COLO668 (cell line): ENCODE measurements around the gene AMBRA1.
A peak's percentile ranks its signal among the peaks of the same experiment; 100 is the strongest.

Experiments used
- DNase-seq: peaks from one replicate; lab custom pipeline; 2025; ENCODE audit not compliant: unreplicated experiment; lab: John Stamatoyannopoulos, UW

AMBRA1 gene, protein sequence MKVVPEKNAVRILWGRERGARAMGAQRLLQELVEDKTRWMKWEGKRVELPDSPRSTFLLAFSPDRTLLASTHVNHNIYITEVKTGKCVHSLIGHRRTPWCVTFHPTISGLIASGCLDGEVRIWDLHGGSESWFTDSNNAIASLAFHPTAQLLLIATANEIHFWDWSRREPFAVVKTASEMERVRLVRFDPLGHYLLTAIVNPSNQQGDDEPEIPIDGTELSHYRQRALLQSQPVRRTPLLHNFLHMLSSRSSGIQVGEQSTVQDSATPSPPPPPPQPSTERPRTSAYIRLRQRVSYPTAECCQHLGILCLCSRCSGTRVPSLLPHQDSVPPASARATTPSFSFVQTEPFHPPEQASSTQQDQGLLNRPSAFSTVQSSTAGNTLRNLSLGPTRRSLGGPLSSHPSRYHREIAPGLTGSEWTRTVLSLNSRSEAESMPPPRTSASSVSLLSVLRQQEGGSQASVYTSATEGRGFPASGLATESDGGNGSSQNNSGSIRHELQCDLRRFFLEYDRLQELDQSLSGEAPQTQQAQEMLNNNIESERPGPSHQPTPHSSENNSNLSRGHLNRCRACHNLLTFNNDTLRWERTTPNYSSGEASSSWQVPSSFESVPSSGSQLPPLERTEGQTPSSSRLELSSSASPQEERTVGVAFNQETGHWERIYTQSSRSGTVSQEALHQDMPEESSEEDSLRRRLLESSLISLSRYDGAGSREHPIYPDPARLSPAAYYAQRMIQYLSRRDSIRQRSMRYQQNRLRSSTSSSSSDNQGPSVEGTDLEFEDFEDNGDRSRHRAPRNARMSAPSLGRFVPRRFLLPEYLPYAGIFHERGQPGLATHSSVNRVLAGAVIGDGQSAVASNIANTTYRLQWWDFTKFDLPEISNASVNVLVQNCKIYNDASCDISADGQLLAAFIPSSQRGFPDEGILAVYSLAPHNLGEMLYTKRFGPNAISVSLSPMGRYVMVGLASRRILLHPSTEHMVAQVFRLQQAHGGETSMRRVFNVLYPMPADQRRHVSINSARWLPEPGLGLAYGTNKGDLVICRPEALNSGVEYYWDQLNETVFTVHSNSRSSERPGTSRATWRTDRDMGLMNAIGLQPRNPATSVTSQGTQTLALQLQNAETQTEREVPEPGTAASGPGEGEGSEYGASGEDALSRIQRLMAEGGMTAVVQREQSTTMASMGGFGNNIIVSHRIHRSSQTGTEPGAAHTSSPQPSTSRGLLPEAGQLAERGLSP (N-terminal part only)

GRCh38 chr11:46593550-46594373 is at the start of gene AMBRA1:
TSS of gene AMBRA1 (minus strand) at chr11:46594023. CDS start at chr11:46548380, 45,643 bp downstream.
- peak; percentile 88 for DNase-seq

GRCh38 chr11:46643531-46643930 is 49.7 kb upstream of the AMBRA1 start:
- no peak for DNase-seq

DNA sequence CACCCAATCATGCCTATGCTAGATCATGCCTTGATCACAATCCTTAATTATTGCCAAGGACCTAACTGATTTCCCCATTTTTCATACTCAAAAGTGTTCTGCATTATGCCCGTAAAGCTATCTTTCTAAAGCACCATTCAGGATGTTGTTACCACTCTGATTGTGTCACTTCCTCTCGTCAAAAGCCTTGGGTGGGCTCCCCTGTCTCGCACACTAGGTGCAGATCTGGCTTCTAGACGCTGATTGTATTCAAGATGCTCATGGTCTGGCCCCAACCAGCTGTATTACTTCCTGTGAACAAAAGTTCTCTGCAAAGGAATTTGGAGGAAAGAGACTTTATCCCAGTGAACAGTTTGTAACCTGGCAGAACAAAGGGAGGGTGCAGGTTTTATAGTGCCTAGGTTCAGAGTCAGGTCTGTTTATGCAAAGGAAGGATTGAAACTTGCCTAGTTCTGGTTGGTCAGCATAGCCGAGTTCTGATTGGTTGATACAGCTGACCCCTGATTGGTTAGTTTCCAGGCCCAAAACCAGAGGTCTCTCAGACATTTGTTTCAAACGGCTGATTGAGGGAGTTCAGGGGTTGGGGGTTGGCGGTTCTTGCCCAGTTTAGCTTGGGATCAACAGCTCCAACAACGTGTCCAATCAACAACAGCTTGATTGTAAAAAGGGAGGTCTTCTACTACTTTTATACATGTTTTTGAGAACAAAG is 49.0 kb upstream of the AMBRA1 start:
- no peak for DNase-seq

- no peak for DNase-seq
Observed at GRCh38 chr11:46641639-46642038, 47.8 kb upstream of the AMBRA1 start.

- no peak for DNase-seq
Observed at GRCh38 chr11:46640036-46640788, 46.4 kb upstream of the AMBRA1 start.

GRCh38 chr11:46639197-46639839 is 45.5 kb upstream of the AMBRA1 start:
- no peak for DNase-seq

GRCh38 chr11:46637546-46637945 is 43.7 kb upstream of the AMBRA1 start:
- no peak for DNase-seq

- DNase-seq = no peak
Observed at GRCh38 chr11:46635557-46636139, 41.8 kb upstream of the AMBRA1 start.

- DNase-seq = no peak
Observed at GRCh38 chr11:46633291-46634217, 39.7 kb upstream of the AMBRA1 start.

DNA sequence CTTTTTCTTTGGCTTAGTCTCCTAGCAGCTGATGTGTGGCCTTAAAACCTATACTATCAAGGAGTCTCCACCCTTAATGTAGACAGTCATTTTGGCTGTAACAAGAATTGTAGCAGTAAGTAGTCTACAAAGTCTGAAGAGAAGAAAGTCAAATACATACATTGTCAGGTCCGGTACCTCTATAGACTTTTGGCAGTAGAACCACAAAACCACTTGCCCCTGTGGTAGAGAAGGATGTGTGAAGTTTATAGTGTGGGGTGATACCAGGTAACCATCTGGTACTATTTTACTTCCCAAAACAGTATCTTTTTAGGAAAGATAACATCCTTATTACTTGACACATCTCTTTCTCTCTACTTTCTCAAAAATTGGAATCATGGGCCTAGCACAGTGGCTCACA is 38.7 kb upstream of the AMBRA1 start:
- no peak for DNase-seq

- no peak for DNase-seq
Observed at GRCh38 chr11:46631676-46632075, 37.9 kb upstream of the AMBRA1 start.

GRCh38 chr11:46630237-46630636 is 36.4 kb upstream of the AMBRA1 start:
- no peak for DNase-seq

GRCh38 chr11:46628961-46629360 is 35.1 kb upstream of the AMBRA1 start:
- DNase-seq = no peak

DNA sequence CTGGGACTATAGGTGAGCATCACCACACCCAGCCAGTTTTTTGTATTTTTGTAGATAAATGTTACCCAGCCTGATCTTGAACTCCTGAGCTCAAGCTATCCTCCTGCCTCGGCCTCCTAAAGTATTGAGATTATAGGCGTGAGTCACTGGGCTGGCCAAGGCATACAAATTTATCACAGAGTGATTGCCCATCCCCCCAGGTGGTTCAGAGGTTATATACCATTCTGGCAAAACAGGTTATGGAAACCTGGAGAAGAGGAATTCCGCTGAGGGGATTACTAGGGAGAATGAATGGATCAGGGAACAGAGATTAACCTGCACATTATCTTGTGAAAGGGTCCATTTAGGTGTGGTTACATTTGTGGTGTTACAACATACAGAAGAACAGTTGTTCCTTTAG is 31.6 kb upstream of the AMBRA1 start:
- DNase-seq = no peak

DNA sequence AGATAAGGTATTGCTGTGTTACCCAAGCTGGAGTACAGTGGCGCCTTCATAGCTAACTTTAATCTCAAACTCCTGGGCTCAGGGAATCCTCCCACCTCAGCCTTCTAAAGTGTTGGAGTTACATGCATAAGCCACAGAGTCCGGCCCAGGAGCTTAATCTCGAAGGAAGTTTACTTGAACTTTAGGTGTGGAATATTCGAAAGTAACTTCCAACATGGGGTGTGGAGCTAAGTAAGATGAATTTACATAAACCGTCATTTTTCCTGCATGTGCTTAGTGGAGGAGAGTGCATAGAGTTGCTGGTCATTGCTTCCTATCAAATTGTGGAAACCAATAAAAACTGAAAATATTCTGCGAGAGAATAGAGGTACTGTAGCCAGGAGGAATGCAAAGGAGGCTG is 25.0 kb upstream of the AMBRA1 start:
- no peak for DNase-seq

DNA sequence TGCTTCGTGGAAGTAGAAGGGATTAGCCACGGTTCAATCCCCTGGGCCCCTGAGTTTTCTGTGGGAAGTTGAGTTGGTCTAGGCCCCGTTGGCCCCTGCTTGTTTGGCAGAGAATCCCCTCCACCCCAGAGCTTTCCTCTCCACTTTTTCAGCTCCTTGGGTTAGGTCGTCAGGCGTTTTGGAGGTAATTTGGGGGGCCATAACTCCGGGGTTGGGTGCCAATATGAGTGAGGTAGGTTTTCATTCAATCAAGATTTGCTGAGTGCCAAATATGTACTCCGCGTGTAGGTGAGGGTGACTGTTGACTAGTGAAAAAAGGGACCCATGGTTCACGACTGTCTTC is 24.1 kb upstream of the AMBRA1 start:
- no peak for DNase-seq
